CMK (cell line): Measurements from ENCODE around the gene TFAP2B.

Source experiments
- DNase-seq: peaks from one replicate; pipeline ENCODE4 v3.0.0-alpha.2; 2010; ENCODE audit warnings: low read depth

TFAP2B gene

GRCh38 chr6:50818673-50819072 lies at the start of gene TFAP2B:
Gene TFAP2B (plus strand): TSS chr6:50818871. CDS start chr6:50818892, 21 bp downstream.
- no peak for DNase-seq

- no peak for DNase-seq
These were observed 40.0 kb upstream of the TFAP2B start for GRCh38 chr6:50778696-50779095.

- no peak for DNase-seq
These were observed 38.3 kb upstream of the TFAP2B start for GRCh38 chr6:50780382-50780781.

DNA sequence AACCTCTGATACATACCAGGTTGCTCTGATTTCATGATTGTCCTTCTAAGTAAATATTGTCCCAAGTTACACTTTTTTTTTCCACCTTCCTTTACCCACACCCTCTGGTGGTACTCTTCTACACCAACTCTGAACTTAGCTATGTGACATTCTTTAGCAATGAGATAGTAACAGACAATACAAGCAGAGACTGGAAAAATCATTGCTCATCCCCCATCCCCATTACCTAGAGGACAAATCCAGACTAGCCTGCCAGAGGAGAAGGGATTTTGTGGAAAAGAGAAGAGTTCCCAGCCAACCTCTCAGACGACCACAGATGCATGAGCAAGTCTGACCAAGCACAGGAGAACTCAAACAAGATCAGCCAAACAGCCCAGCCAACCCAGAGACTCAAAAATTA lies 32.8 kb upstream of the TFAP2B start:
- no peak for DNase-seq

DNA sequence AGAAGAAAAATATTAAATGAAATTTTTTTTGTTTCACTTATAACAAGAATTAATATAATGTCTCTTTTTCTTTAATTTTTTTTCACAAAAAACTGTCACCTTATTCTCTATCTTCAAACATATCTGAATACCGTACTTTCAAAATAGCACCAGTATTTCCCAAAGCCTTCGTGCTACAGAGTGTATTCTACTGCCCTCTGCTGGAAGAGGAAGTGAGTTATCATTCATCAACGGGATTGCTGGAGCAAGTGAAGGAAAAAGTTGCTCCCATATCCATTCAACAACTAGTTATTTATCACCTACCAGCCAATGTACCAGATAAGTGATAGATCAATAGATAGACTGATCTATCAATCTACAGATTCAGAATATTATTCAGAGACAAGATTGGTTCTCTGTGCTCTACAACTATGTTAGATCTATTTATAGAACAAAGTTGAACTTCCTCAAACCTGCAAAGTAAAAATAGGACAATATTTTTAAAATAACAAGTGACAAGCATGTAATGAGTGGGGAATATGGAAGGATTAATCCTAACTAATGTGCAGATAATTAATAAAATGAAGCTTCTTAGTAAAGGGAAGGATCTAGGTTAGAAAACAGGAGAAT lies 26.7 kb upstream of the TFAP2B start:
- no peak for DNase-seq

DNA sequence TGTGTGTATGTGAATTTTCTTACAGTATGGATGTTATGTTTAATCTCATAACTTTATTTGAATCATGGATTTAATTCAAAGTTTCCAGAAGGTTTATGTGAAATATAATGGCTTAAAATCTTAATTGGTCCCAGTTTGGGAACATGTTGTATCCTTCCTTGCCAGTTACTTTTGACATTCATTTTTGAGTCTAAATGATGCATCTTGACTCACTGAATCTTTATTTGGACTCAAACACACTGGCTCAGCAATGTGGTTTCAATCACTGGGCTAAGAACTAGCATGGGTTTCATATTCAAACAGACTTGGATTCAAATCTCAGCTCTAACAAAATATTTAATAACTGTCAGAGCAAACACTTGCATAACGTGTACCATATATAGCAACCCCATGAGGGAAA lies 25.9 kb upstream of the TFAP2B start:
- no peak for DNase-seq

- no peak for DNase-seq
These were observed 23.1 kb upstream of the TFAP2B start for GRCh38 chr6:50795574-50795973.

DNA sequence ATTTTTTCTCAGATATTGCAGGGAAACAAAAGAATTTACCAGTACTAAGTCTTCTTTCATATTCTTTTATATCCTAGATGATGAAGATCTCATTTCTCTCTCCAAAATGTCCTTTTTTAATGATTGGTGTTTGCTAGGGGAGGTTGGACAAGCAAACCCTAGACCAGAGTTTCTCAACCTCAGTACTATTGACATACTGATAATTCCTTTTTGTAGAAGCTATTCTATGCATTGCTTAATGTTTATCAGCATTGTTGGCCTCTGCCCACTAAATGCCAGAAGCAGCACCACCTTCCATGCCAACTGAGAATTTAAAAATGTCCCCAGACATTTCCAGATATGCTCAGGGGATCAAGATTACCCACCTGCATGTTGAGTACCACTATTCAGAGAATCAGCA lies 14.4 kb upstream of the TFAP2B start:
- DNase-seq = no peak

GRCh38 chr6:50807035-50807434 lies 11.6 kb upstream of the TFAP2B start:
- no peak for DNase-seq

DNA sequence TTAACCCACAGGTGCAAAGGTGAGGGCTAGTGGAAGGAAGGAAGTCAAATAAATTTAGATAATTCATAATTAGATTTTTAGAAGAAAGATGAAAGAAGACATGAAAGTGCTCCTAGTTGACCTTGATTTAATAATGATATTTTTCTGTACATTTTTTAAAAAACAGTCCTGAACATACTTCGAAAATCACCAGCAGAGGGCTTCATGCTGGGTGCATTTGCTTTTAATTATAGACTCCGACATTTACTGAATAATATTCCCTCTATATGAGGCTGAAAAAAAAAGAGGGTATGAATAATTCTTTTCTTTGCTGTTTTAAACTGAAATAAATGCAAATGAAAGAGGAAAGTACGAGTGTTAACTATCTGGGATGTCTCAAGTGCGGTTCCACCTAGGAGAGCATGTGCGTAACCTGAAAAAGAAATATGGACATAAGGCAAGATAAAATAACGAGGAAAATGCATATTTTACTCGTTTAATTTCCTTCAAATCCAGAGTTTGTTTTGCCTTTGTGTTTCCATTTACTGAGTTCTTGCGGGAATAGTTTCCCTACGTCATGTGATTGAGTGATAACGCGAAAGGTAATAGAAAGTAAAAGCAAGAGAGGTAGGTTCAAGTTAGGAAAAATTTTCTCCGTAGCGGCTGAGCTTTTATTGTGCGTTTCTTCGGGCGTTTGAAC lies 3.1 kb upstream of the TFAP2B start:
- no peak for DNase-seq

- DNase-seq = peak; percentile 35
These were observed 2.5 kb upstream of the TFAP2B start for GRCh38 chr6:50816115-50816675.

DNA sequence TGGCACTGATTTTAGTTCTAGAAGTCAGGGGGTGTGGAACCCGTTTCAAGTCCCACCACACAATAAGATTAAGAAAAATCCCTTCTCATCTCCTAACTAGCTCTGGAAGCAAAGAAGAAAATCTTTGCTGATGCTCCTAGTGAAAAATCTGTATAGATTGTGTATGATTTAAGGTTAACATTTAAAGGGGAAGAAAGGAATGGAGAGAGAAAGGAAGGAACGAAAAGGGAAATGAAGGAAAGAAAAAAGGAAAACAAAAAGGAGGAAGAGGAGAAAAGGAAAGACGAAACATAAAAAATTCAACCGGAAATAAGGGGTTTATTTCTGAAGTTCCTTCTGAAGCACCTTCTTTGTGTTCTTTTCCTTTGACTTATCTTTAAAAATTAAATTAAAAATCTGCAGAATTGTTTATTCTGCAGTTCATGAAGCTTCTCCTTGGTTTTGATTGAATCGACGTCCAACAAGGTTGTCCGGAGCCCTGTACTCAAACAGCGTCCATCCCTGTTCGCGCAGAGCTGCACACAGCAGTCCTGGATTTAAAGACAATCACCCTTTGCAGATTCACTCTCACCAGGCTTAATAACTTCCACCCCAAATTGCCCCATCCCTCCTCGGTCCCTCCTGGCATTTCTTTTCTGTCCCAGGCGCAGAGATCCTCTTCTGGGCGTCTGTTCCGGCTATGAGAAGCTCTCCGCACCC lies 1.6 kb upstream of the TFAP2B start:
- no peak for DNase-seq

GRCh38 chr6:50817646-50817950 lies 1.1 kb upstream of the TFAP2B start:
- DNase-seq = no peak

- DNase-seq = no peak
These were observed 651 bp upstream of the TFAP2B start for GRCh38 chr6:50818020-50818419.

DNA sequence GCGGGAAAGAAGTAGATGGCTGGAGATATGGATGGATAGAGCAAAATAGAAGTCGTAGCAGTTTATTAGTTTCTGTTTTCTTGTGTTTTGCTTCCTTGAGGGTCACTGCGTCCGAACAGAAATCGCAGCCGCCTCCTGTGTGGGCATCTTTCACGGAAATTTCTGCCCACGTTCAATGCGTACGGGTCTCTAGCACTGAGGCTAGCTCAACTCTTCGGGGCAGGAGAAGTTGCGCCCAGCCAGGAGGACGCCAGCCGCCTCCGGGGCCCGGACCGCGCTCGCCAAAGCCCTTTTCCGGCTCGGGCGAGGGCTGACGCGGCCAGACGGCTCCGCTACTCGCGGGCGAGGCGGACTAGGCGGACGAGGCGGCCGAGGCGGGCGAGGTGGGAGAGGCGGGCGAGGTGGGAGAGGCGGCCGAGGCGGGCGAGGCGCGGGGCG lies 814 bp downstream of the TFAP2B start:
- no peak for DNase-seq

- no peak for DNase-seq
These were observed 1.5 kb downstream of the TFAP2B start for GRCh38 chr6:50819904-50820868.

DNA sequence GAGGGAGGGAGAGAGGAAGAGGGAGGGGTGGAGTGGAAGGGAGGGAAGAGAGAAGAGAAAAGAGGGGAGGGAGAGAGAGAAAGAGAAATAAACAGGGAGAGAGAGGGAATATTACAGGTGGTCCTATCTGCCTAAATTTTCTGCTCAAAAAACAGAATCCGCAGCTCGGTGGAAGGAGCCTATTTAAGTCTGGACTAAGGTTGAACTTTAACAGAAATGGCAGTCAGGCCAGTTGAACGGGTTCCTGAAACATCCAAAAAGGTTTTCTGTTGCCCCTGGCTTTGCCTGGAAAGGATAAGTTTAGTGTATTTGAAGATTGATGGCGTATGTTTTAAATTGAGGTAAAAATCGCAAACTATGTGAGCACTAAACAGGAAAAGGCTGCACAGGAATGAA lies 2.2 kb downstream of the TFAP2B start:
- DNase-seq = no peak

DNA sequence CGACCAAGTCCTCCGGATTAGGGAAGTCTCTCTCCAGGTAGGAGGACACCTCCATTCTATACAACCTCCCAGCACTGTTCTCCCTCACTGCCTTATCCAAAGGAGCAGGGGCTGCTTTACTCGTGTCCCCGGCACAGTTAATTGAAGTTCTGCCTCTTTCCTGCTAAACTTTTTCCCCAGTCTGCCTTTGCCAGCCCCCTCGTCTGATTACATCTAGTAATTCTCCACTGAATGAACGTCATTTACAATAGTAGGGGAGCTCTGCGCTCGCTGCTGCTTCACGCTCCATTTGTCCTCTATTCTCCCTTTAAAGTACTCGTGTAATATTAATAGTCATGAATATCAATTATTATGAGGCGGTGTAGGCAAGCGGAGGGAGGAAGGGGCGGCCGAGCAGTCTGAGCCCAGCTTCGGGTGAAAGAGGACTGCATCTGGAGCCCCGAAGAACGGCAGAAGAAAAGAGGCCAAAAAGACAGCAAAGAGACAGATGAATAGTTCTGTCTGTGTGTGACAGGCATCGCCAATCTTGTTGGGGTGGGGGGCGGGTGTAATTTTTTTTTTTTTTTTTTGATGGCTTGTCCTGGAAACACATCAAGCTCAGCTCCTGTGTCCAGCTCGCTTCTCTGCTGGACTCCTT lies 2.9 kb downstream of the TFAP2B start:
- DNase-seq = no peak

DNA sequence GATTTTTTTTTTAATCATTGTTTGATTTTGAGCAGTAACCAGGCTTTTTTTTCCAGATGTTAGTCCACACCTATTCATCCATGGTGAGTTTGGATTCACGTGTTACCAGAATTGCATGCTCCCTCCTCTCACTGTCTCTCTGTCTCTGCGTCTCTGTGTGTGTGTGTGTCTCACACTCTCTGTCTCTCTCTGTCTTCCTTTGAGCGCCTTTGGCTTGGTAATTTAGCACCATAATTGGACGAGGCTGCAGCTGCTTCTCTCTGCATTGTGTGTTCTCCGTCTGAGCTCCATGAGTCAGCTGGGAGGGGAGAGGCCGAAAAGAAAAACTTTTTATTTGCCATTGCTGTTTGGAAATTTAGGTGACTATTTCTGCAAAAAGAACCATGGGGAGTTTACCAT lies 3.4 kb downstream of the TFAP2B start:
- DNase-seq = no peak

GRCh38 chr6:50823094-50823920 lies 4.6 kb downstream of the TFAP2B start:
- no peak for DNase-seq

- no peak for DNase-seq
These were observed 5.9 kb downstream of the TFAP2B start for GRCh38 chr6:50824552-50824951.
